HG03439 (cell line): ENCODE measurements around the gene GAMT.

Experiments used
- ATAC-seq: cut with Tn5 transposase; IDR thresholded peaks from one replicate; pipeline ENCODE4 v1.9.1; 2021; ENCODE audit warnings: mild to moderate bottlenecking, moderate library complexity; ENCODE audit not compliant: unreplicated experiment

GAMT gene

GRCh38 chr19:1349211-1349610 lies 52.1 kb downstream of the GAMT start:
- no peak for ATAC-seq
